ENCODE measurements around the gene FCHO1.

- no peak for TF ChIP-seq CTCF (IDR thresholded peaks at IDR 0.05)
- TF ChIP-seq EZH2phosphoT487 (IDR thresholded peaks at IDR 0.05): no peak
- no peak for TF ChIP-seq EZH2 (IDR thresholded peaks at IDR 0.05)
These were observed 23.4 kb upstream of the FCHO1 start for GRCh38 chr19:17727843-17728242.

Data from neural progenitor cell (in vitro differentiated cells).